HepG2 (cell line): ENCODE data around the gene CHMP2B. TPM values are rescaled to one million over a fixed set of nuclear protein-coding genes. Genes with fewer than 3 reads are reported as not detected.

Experiments used
- ATAC-seq: fragments of 200-7000 bp; cut with Tn5 transposase; 3 replicates; pipeline ENCODE4 v1.9.1; 2020; ENCODE audit warnings: mild to moderate bottlenecking, moderate library complexity
- BruUV-seq: library from RNA; stranded (reverse); fragments of 400-500 nt; replicated peaks from 2 replicates; lab custom pipeline; 2021; lab: Mats Ljungman, UMichigan
- CTCF ChIA-PET: fragments of 300-600 bp; formaldehyde crosslinking; extraction: SDS; loops from one replicate; lab custom pipeline; 2021; ENCODE audit warnings: low total read pairs, inconsistent platforms, low intra/inter-chr PET ratio; lab: Yijun Ruan, JAX
- POLR2A ChIA-PET: fragments of 350-600 bp; sonication (Branson Sonifier 250); formaldehyde crosslinking; loops from one replicate; lab custom pipeline; 2020; ENCODE audit warnings: antibody characterized with exemption, inconsistent platforms; lab: Yijun Ruan, JAX
- DNase-seq: peaks from one replicate; pipeline ENCODE4 v3.0.0-alpha.2; 2015; ENCODE audit warnings: low spot score
- FAIRE-seq: peaks from 3 replicates; lab custom pipeline; 2011; peaks lifted over from hg19 to GRCh38; lab: Jason Lieb, UNC
- H2AFZ ChIP-seq: one replicate; pipeline ENCODE4 v1.6.1; 2011; ENCODE audit warnings: low read length, inconsistent platforms
- H3K27ac ChIP-seq: fragments of 300-600 bp; 3 replicates; pipeline ENCODE4 v1.8.0; 2011; ENCODE audit warnings: mixed run types, mild to moderate bottlenecking, mixed read lengths, low read length, inconsistent platforms; ENCODE audit not compliant: insufficient read depth; ENCODE audit errors: extremely low read length
- H3K27me3 ChIP-seq, 2 experiments: fragments of 200-600 bp in 1 of 2; 2 replicates in 1 of 2; 3 replicates in 1 of 2; pipeline versions ENCODE4 v1.6.0 to v1.8.0; 2011; ENCODE audit warnings: low read length in 2 of 2, mild to moderate bottlenecking in 2 of 2, moderate library complexity in 2 of 2, inconsistent platforms in 1 of 2; ENCODE audit not compliant: insufficient read depth in 2 of 2, control insufficient read depth in 1 of 2
- H3K36me3 ChIP-seq, 2 experiments: fragments of 200-600 bp in 1 of 2; replicated peaks in 1 of 2; 2 replicates in 1 of 2; 3 replicates in 1 of 2; pipeline versions ENCODE4 v1.5.1 to v1.8.0; 2011; ENCODE audit warnings: low read length in 2 of 2, inconsistent platforms in 1 of 2; ENCODE audit not compliant: insufficient read depth in 2 of 2, control insufficient read depth in 1 of 2
- H3K4me1 ChIP-seq: 2 replicates; pipeline ENCODE4 v1.5.1; 2012; ENCODE audit warnings: low read length, inconsistent platforms; ENCODE audit not compliant: insufficient read depth
- H3K4me2 ChIP-seq: 2 replicates; pipeline ENCODE4 v1.6.0; 2011; ENCODE audit warnings: low read depth, low read length, inconsistent platforms
- H3K4me3 ChIP-seq, 3 experiments: fragments of 200-600 bp in 1 of 3; sonication (generic), shearing (Covaris generic) in 1 of 3; replicated peaks in 1 of 3; 2 replicates each; pipeline ENCODE4 v1.5.1; 2011 to 2016; ENCODE audit warnings: low read length in 3 of 3, inconsistent platforms in 2 of 3, low read depth in 2 of 3, mild to moderate bottlenecking in 2 of 3, control low read depth in 1 of 3, mixed read lengths in 1 of 3; ENCODE audit not compliant: insufficient read depth in 1 of 3
- H3K79me2 ChIP-seq: one replicate; pipeline ENCODE4 v1.6.1; 2011; ENCODE audit warnings: low read length, inconsistent platforms; ENCODE audit not compliant: insufficient read depth
- H3K9ac ChIP-seq: 2 replicates; pipeline ENCODE4 v1.6.0; 2011; ENCODE audit warnings: mild to moderate bottlenecking, low read depth, low read length, inconsistent platforms; ENCODE audit not compliant: insufficient read depth
- H3K9me3 ChIP-seq: 2 replicates; pipeline ENCODE4 v1.5.1; 2012; ENCODE audit warnings: mild to moderate bottlenecking, low read length
- H4K20me1 ChIP-seq: 2 replicates; pipeline ENCODE4 v1.6.0; 2011; ENCODE audit warnings: inconsistent platforms, mild to moderate bottlenecking, low read length, moderate library complexity; ENCODE audit not compliant: insufficient read depth
- CBX2 ChIP-seq, 2 experiments: fragments of 200-600 bp in 1 of 2; sonication (generic); formaldehyde crosslinking in 1 of 2; IDR thresholded peaks; 2 replicates each; pipeline versions ENCODE4 v1.7.0 to v1.8.1; 2018 to 2022; ENCODE audit warnings: low read depth in 2 of 2, low read length in 1 of 2, mild to moderate bottlenecking in 1 of 2, missing genetic modification reagents in 1 of 2
- HMGXB4 ChIP-seq, 2 experiments: sonication (generic) in 1 of 2; formaldehyde crosslinking in 1 of 2; IDR thresholded peaks; 2 replicates each; pipeline versions ENCODE4 v1.4.0 to v1.6.1; 2018 to 2020; ENCODE audit warnings: missing genetic modification reagents in 2 of 2, borderline replicate concordance in 1 of 2, low read depth in 1 of 2, mild to moderate bottlenecking in 1 of 2, missing biosample characterization in 1 of 2
- HNRNPLL ChIP-seq: fragments of 200-400 bp; formaldehyde crosslinking; IDR thresholded peaks from 2 replicates; pipeline ENCODE4 v1.6.1; 2017; ENCODE audit warnings: mild to moderate bottlenecking, low read depth, low read length; ENCODE audit not compliant: poor library complexity, severe bottlenecking
- NFKB2 ChIP-seq: sonication (generic); formaldehyde crosslinking; IDR thresholded peaks from 2 replicates; pipeline ENCODE4 v1.4.0; 2020; ENCODE audit warnings: missing genetic modification reagents, borderline replicate concordance
- TMF1 ChIP-seq: sonication (generic); formaldehyde crosslinking; IDR thresholded peaks from 2 replicates; pipeline ENCODE4 v1.8.1; 2022; ENCODE audit warnings: low read depth, missing genetic modification reagents
- ZNF101 ChIP-seq: sonication (generic); formaldehyde crosslinking; IDR thresholded peaks from 2 replicates; pipeline ENCODE4 v1.4.0; 2020; ENCODE audit warnings: mild to moderate bottlenecking, low read depth, missing genetic modification reagents, borderline replicate concordance
- ZNF124 ChIP-seq: sonication (generic); formaldehyde crosslinking; IDR thresholded peaks from 2 replicates; pipeline ENCODE4 v1.4.0; 2020; ENCODE audit warnings: missing genetic modification reagents
- ZNF136 ChIP-seq: sonication (generic); formaldehyde crosslinking; IDR thresholded peaks from 2 replicates; pipeline ENCODE4 v1.8.1; 2022; ENCODE audit warnings: low read depth, mild to moderate bottlenecking, moderate library complexity, missing genetic modification reagents
- WGBS: methylation state at CpG from one replicate; pipeline ENCODE4 v1.1.6; 2017; ENCODE audit warnings: low lambda C conversion rate; 5-methylcytosine and 5-hydroxymethylcytosine counted together
- in situ Hi-C: cut with HindIII; loops from 2 replicates; pipeline ENCODE4 v1.10.0; 2017; ENCODE audit warnings: low pct_unique_long_range_greater_than_20kb; ENCODE audit not compliant: extremely low pct_ligation_motif_present
- intact Hi-C: fragments of 100-400 bp; cut with micrococcal nuclease; formaldehyde crosslinking; loops from one replicate; pipeline ENCODE4 v1.10.0; 2022; ENCODE audit not compliant: unreplicated experiment
- polyA plus RNA-seq, 8 experiments: library from polyadenylated mRNA; depleted of rRNA in 3 of 8; stranded (reverse) in 7 of 8; unstranded in 1 of 8; fragments of >200 nt; fragmentation: Illumina TruSeq in 4 of 8; extraction: Trizol in 4 of 8; gene quantifications; 2 replicates each; pipeline versions ENCODE4 v1.2.1 to v1.2.3, GENCODE V29; 2011 to 2016; ENCODE audit warnings: low read depth in 4 of 8, missing spikeins in 1 of 8, mixed read lengths in 1 of 8; ENCODE audit not compliant: insufficient read depth in 1 of 8
- total RNA-seq, 5 experiments: library from RNA; depleted of rRNA; stranded (reverse); fragments of >200 nt; fragmentation: Illumina TruSeq; extraction: Trizol; gene quantifications; 2 replicates each; pipeline ENCODE4 v1.2.3, GENCODE V29; 2016; ENCODE audit warnings: low read depth in 1 of 5
- TF ChIP-seq, protein P1 (sequence below): sonication (generic); formaldehyde crosslinking; IDR thresholded peaks from 2 replicates; pipeline ENCODE4 v1.8.0; 2022; ENCODE audit warnings: missing genetic modification reagents, mild to moderate bottlenecking, borderline replicate concordance
- TF ChIP-seq, protein P2 (sequence below): sonication (generic); formaldehyde crosslinking; conservative IDR thresholded peaks from 2 replicates; pipeline ENCODE4 v1.8.0; 2022; ENCODE audit warnings: low read depth, missing genetic modification reagents

CHMP2B gene
- total and polyA plus RNA-seq, 2 of the 13 experiments (the other 11 are each of a cell fraction or from before 2014, with no cell fraction given) = 6.9 to 33.5 TPM

- no peak for FAIRE-seq
- peaks cover 55% of the 10 kb centered on the region for H3K79me2 ChIP-seq
- no peak overlapping the region for H3K9ac ChIP-seq
- CTCF ChIA-PET = no interaction called here
- no peak overlapping the region for H3K27ac ChIP-seq
- H3K36me3 ChIP-seq = peaks cover 4 to 5% of the 10 kb centered on the region in 2 experiments; a peak in 4 of 5 replicates
- WGBS = 94% methylated on average over 1 of the region's 1 CpG
- no peak for DNase-seq
- H2AFZ ChIP-seq = no peak overlapping the region
- no peak overlapping the region for H3K4me2 ChIP-seq
- TF ChIP-seq CBX2 (IDR thresholded peaks at IDR 0.05; ENCODE audit: low read depth, low read length) (no peak), CBX2 (CRISPR knock-in tag; IDR thresholded peaks at IDR 0.05; ENCODE audit: low read depth) (no peak), ZNF136 (CRISPR knock-in tag) (no peak), NFKB2 (CRISPR knock-in tag) (no peak), TMF1 (no peak)
- in situ Hi-C loops = no loop called here
- no peaks in the 10 kb centered on the region for H3K27me3 ChIP-seq
- no peak for ATAC-seq
- peaks cover 14% of the 10 kb centered on the region for H3K4me1 ChIP-seq
- POLR2A ChIA-PET = no interaction called here
- no TSS peak for BruUV-seq
- H4K20me1 ChIP-seq = no peaks in the 10 kb centered on the region; the same call in 1 of the 2 replicates
- H3K4me3 ChIP-seq = no peak overlapping the region
- intact Hi-C loops = no loop called here
- H3K9me3 ChIP-seq = no peaks in the 10 kb centered on the region
Measured at GRCh38 chr3:87233805-87234204, 6.7 kb downstream of the CHMP2B start.

DNA sequence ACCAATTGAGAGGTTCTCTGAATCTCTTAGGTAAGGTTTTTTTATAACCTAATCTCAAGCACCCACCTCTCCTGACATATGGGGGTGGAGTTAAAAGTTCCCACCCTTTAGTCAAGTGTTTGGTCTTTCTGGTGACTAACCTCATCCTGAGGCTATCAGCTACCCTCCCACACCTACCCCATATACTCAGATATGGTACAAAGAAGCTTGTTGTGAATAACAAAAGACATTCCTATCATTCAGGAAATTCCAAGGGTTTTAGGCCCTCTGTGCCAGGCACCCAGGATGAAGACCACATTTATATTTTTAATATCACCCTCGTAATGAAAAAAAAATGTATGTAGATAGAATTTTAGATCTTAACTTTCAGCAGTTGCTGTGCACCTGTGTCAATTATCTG, 9.0 kb downstream of the CHMP2B start:
- WGBS = 100% methylated on average over 1 of the region's 1 CpG
- ChIA-PET POLR2A (no interaction called here), CTCF (no interaction called here)
- H3K79me2 ChIP-seq = peaks cover 34% of the 10 kb centered on the region
- H3K9me3 ChIP-seq = no peaks in the 10 kb centered on the region
- H3K4me2 ChIP-seq = no peak overlapping the region
- ATAC-seq (no peak), DNase-seq (no peak), FAIRE-seq (no peak)
- intact Hi-C loops = no loop called here
- no peak overlapping the region for H2AFZ ChIP-seq
- BruUV-seq = no TSS peak
- H3K4me3 ChIP-seq = no peak overlapping the region
- no peak overlapping the region for H3K27ac ChIP-seq
- H4K20me1 ChIP-seq = no peaks in the 10 kb centered on the region; the same call in 1 of the 2 replicates
- H3K36me3 ChIP-seq = peaks cover 4 to 5% of the 10 kb centered on the region in 2 experiments; a peak in 4 of 5 replicates
- no peaks in the 10 kb centered on the region for H3K27me3 ChIP-seq
- no peaks in the 10 kb centered on the region for H3K4me1 ChIP-seq
- in situ Hi-C loops = no loop called here
- no peak overlapping the region for H3K9ac ChIP-seq
- TF ChIP-seq, protein P1, sequence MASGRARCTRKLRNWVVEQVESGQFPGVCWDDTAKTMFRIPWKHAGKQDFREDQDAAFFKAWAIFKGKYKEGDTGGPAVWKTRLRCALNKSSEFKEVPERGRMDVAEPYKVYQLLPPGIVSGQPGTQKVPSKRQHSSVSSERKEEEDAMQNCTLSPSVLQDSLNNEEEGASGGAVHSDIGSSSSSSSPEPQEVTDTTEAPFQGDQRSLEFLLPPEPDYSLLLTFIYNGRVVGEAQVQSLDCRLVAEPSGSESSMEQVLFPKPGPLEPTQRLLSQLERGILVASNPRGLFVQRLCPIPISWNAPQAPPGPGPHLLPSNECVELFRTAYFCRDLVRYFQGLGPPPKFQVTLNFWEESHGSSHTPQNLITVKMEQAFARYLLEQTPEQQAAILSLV (CRISPR knock-in tag) = no peak
- TF ChIP-seq HMGXB4 (CRISPR knock-in tag; IDR thresholded peaks at IDR 0.05; ENCODE audit: borderline replicate concordance in 1 of 2, low read depth in 1 of 2) (no peak), HNRNPLL (no peak), ZNF124 (no peak), ZNF101 (CRISPR knock-in tag) (no peak)
- TF ChIP-seq, protein P2, sequence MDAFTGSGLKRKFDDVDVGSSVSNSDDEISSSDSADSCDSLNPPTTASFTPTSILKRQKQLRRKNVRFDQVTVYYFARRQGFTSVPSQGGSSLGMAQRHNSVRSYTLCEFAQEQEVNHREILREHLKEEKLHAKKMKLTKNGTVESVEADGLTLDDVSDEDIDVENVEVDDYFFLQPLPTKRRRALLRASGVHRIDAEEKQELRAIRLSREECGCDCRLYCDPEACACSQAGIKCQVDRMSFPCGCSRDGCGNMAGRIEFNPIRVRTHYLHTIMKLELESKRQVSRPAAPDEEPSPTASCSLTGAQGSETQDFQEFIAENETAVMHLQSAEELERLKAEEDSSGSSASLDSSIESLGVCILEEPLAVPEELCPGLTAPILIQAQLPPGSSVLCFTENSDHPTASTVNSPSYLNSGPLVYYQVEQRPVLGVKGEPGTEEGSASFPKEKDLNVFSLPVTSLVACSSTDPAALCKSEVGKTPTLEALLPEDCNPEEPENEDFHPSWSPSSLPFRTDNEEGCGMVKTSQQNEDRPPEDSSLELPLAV (CRISPR knock-in tag) = no peak
